ENCODE results near the gene ASTN2. TPM values are rescaled to one million over a fixed set of nuclear protein-coding genes. Genes with fewer than 3 reads are reported as not detected.

The ASTN2 gene
- polyA plus RNA-seq, 1 donor from 2014 or later = 6.8 TPM

DNA sequence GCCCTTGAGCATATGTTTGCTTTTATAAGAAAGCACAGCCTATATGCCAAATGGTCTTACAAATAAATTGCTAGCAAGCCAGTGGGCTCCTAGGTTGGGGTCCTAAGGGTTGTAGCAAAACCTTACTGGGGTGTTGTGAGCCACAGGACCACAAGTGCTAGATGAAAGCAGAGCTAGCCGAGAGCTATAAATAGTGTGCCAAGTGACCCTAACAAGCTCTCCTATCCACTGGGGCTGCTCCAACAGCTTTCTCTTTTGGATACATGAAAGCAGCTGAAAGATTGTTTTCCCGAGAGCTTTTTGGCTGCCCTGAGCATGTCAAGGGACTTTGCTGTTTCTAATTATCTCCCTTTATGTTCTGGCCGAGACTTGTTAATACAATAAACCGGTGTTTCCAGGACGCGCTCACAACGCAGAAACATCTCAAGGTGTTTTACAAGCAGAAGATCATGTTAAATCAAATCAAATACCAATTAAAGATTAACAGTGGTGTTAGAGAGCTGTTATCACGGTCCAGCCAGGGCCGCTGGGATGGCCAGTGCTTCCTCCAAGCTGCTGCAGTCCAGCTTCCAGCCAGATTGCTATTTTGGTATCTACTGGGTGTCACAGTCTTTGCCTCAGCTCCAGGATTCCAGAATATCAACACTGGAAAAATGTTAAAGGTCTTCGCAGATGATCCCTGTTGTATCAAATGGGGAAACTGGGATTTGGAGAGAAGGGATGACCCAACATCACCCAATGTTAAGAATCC lies 351.0 kb downstream of the ASTN2 start:
- H2AFZ ChIP-seq (ENCODE audit: low read depth, low read length) = no peak overlapping the region

GRCh38 chr9:117060963-117061362 lies 353.9 kb downstream of the ASTN2 start:
- H3K9me3 ChIP-seq (ENCODE audit: low read length) = no peaks in the 10 kb centered on the region
- no peaks in the 10 kb centered on the region for H3K27me3 ChIP-seq (ENCODE audit: insufficient read depth, low read depth, low read length)
- H2AFZ ChIP-seq (ENCODE audit: low read depth, low read length) = no peak overlapping the region
- no peaks in the 10 kb centered on the region for H4K20me1 ChIP-seq (ENCODE audit: insufficient read depth)
- no peak overlapping the region for H3K4me2 ChIP-seq (ENCODE audit: low read length)
- no peaks in the 10 kb centered on the region for H3K9me2 ChIP-seq (ENCODE audit: insufficient read depth, low read length)
- no peak overlapping the region for H3K27ac ChIP-seq (ENCODE audit: low read length)
- H3K9ac ChIP-seq (ENCODE audit: low read length) = no peak overlapping the region
- no peaks in the 10 kb centered on the region for H3F3A ChIP-seq (ENCODE audit: insufficient read depth, low read length, poor library complexity, severe bottlenecking)
- no peak overlapping the region for H3K4me3 ChIP-seq (ENCODE audit: low read length)
- no peaks in the 10 kb centered on the region for H3K36me3 ChIP-seq (ENCODE audit: insufficient read depth, low read length)
- no peaks in the 10 kb centered on the region for H3K79me2 ChIP-seq (replicated peaks; ENCODE audit: insufficient read depth, low read length)
- no peak for TF ChIP-seq TAF1 (IDR thresholded peaks at IDR 0.05; ENCODE audit: low read depth)
- no peak for TF ChIP-seq SMC3 (conservative IDR thresholded peaks at IDR 0.05; ENCODE audit: poor library complexity)
- no peak for TF ChIP-seq MXI1 (conservative IDR thresholded peaks at IDR 0.05; ENCODE audit: poor library complexity, severe bottlenecking)
- TF ChIP-seq RAD21 (conservative IDR thresholded peaks at IDR 0.05) = no peak
- TF ChIP-seq REST (IDR thresholded peaks at IDR 0.05; ENCODE audit: borderline replicate concordance) = no peak
- no peak for TF ChIP-seq POLR2AphosphoS5 (IDR thresholded peaks at IDR 0.05)
- no peak for TF ChIP-seq EP300 (conservative IDR thresholded peaks at IDR 0.05; ENCODE audit: poor library complexity, severe bottlenecking)

More for the DNA sequence above, 351.0 kb downstream of the ASTN2 start:
- H3K36me3 ChIP-seq (ENCODE audit: insufficient read depth, low read length) = no peaks in the 10 kb centered on the region
- no peak overlapping the region for H3K27ac ChIP-seq (ENCODE audit: low read length)
- TF ChIP-seq EP300 (conservative IDR thresholded peaks at IDR 0.05; ENCODE audit: poor library complexity, severe bottlenecking) (no peak), RAD21 (conservative IDR thresholded peaks at IDR 0.05) (no peak), SMC3 (conservative IDR thresholded peaks at IDR 0.05; ENCODE audit: poor library complexity) (no peak), REST (IDR thresholded peaks at IDR 0.05; ENCODE audit: borderline replicate concordance) (no peak), TAF1 (IDR thresholded peaks at IDR 0.05; ENCODE audit: low read depth) (no peak), POLR2AphosphoS5 (IDR thresholded peaks at IDR 0.05) (no peak), MXI1 (conservative IDR thresholded peaks at IDR 0.05; ENCODE audit: poor library complexity, severe bottlenecking) (no peak), EZH2 (IDR thresholded peaks at IDR 0.05; ENCODE audit: borderline replicate concordance, insufficient read depth, low read length, poor library complexity, severe bottlenecking) (no peak)
- TF ChIP-seq, protein P1, sequence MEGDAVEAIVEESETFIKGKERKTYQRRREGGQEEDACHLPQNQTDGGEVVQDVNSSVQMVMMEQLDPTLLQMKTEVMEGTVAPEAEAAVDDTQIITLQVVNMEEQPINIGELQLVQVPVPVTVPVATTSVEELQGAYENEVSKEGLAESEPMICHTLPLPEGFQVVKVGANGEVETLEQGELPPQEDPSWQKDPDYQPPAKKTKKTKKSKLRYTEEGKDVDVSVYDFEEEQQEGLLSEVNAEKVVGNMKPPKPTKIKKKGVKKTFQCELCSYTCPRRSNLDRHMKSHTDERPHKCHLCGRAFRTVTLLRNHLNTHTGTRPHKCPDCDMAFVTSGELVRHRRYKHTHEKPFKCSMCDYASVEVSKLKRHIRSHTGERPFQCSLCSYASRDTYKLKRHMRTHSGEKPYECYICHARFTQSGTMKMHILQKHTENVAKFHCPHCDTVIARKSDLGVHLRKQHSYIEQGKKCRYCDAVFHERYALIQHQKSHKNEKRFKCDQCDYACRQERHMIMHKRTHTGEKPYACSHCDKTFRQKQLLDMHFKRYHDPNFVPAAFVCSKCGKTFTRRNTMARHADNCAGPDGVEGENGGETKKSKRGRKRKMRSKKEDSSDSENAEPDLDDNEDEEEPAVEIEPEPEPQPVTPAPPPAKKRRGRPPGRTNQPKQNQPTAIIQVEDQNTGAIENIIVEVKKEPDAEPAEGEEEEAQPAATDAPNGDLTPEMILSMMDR (IDR thresholded peaks at IDR 0.05; ENCODE audit: poor library complexity, severe bottlenecking) = no peak
- no peaks in the 10 kb centered on the region for H3F3A ChIP-seq (ENCODE audit: insufficient read depth, low read length, poor library complexity, severe bottlenecking)
- no peaks in the 10 kb centered on the region for H3K9me2 ChIP-seq (ENCODE audit: insufficient read depth, low read length)
- no peak overlapping the region for H3K4me3 ChIP-seq (ENCODE audit: low read length)
- no peaks in the 10 kb centered on the region for H3K79me2 ChIP-seq (replicated peaks; ENCODE audit: insufficient read depth, low read length)
- H3K27me3 ChIP-seq (ENCODE audit: insufficient read depth, low read depth, low read length) = no peaks in the 10 kb centered on the region
- H3K9ac ChIP-seq (ENCODE audit: low read length) = no peak overlapping the region
- no peaks in the 10 kb centered on the region for H4K20me1 ChIP-seq (ENCODE audit: insufficient read depth)
- H3K9me3 ChIP-seq (ENCODE audit: low read length) = no peaks in the 10 kb centered on the region
- H3K4me2 ChIP-seq (ENCODE audit: low read length) = no peak overlapping the region
